ENCODE results near the gene COG2.

COG2 gene

DNA sequence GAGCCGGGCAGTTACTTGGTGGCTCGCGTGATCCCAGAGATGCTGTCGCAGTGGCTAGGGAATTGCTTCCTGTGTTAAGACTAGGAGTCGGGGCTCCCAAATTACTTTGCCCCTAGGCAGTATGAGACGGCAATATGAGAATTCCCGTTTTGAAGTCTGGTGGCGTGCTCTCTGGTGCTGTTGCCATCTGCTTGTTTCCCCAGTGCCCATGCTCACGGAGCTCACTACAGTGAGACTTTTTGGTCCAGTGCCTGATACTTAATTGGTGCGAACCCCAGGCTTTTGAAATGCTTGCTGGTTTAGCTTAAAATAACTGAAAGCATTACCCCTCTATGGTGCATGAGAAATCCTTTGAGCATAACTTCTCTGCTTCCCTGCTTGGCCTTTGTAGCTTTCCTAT lies 49.3 kb downstream of the COG2 start:
- Histone ChIP-seq H3K27me3 (ENCODE audit: insufficient read depth, poor library complexity, severe bottlenecking) (no peaks in the 10 kb centered on the region), H3K27ac (ENCODE audit: poor library complexity, severe bottlenecking) (no peak overlapping the region), H3K36me3 (ENCODE audit: low read depth) (peaks cover 38% of the 10 kb centered on the region)

DNA sequence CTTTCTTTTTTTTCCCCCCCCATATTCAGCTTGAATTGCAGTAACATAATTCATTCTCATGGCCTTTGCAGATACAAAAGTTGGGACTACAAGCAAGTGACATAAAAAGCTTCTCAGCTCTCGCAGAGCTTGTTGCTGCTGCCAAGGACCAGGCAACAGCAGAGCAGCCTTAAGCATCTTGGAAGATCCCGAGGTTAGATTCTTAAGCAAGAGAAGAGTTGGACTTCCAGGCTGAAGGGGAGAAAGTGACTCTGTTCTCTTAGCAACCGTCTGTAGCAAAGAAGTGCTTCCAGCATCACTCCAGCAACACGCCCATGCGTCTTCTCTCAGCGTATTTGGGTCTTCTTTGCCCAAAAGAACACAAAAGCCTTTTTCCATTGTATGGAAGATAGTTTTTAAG lies 50.9 kb downstream of the COG2 start:
- no peaks in the 10 kb centered on the region for H3K27me3 ChIP-seq (ENCODE audit: insufficient read depth, poor library complexity, severe bottlenecking)
- TF ChIP-seq CTCF (IDR thresholded peaks at IDR 0.05; ENCODE audit: poor library complexity, severe bottlenecking): no peak
- no peak overlapping the region for H3K27ac ChIP-seq (ENCODE audit: poor library complexity, severe bottlenecking)
- no peak overlapping the region for H3K4me3 ChIP-seq (ENCODE audit: severe bottlenecking)
- peaks cover 25% of the 10 kb centered on the region for H3K36me3 ChIP-seq (ENCODE audit: low read depth)
- H3K4me1 ChIP-seq (ENCODE audit: insufficient read depth, poor library complexity, severe bottlenecking): no peaks in the 10 kb centered on the region
- no peak for DNase-seq (ENCODE audit: low spot score)
- ATAC-seq (ENCODE audit: low read depth): no peak
- no peaks in the 10 kb centered on the region for H3K9me3 ChIP-seq (ENCODE audit: severe bottlenecking)

More for the DNA sequence above, 49.3 kb downstream of the COG2 start:
- TF ChIP-seq CTCF (IDR thresholded peaks at IDR 0.05; ENCODE audit: poor library complexity, severe bottlenecking): no peak
- ATAC-seq (ENCODE audit: low read depth) (no peak), DNase-seq (ENCODE audit: low spot score) (no peak)
- no peaks in the 10 kb centered on the region for H3K4me1 ChIP-seq (ENCODE audit: insufficient read depth, poor library complexity, severe bottlenecking)
- no peak overlapping the region for H3K4me3 ChIP-seq (ENCODE audit: severe bottlenecking)
- H3K9me3 ChIP-seq (ENCODE audit: severe bottlenecking): no peaks in the 10 kb centered on the region

GRCh38 chr1:230693777-230694176 lies 51.5 kb downstream of the COG2 start:
- Histone ChIP-seq H3K36me3 (ENCODE audit: low read depth) (peaks cover 25% of the 10 kb centered on the region), H3K4me1 (ENCODE audit: insufficient read depth, poor library complexity, severe bottlenecking) (no peaks in the 10 kb centered on the region), H3K9me3 (ENCODE audit: severe bottlenecking) (no peaks in the 10 kb centered on the region), H3K27me3 (ENCODE audit: insufficient read depth, poor library complexity, severe bottlenecking) (no peaks in the 10 kb centered on the region), H3K4me3 (ENCODE audit: severe bottlenecking) (no peak overlapping the region), H3K27ac (ENCODE audit: poor library complexity, severe bottlenecking) (no peak overlapping the region)
- ATAC-seq (ENCODE audit: low read depth): no peak
- no peak for TF ChIP-seq CTCF (IDR thresholded peaks at IDR 0.05; ENCODE audit: poor library complexity, severe bottlenecking)
- DNase-seq (ENCODE audit: low spot score): no peak

- Histone ChIP-seq H3K9me3 (ENCODE audit: severe bottlenecking) (no peaks in the 10 kb centered on the region), H3K4me3 (ENCODE audit: severe bottlenecking) (no peak overlapping the region), H3K4me1 (ENCODE audit: insufficient read depth, poor library complexity, severe bottlenecking) (no peaks in the 10 kb centered on the region), H3K27ac (ENCODE audit: poor library complexity, severe bottlenecking) (no peak overlapping the region), H3K36me3 (ENCODE audit: low read depth) (peaks cover 25% of the 10 kb centered on the region), H3K27me3 (ENCODE audit: insufficient read depth, poor library complexity, severe bottlenecking) (no peaks in the 10 kb centered on the region)
- ATAC-seq (ENCODE audit: low read depth) (no peak), DNase-seq (ENCODE audit: low spot score) (no peak)
- no peak for TF ChIP-seq CTCF (IDR thresholded peaks at IDR 0.05; ENCODE audit: poor library complexity, severe bottlenecking)
Measured at GRCh38 chr1:230694464-230694863, 52.2 kb downstream of the COG2 start.

- ATAC-seq (ENCODE audit: low read depth): no peak
- no peak for DNase-seq (ENCODE audit: low spot score)
- H3K36me3 ChIP-seq (ENCODE audit: low read depth): peaks cover 22% of the 10 kb centered on the region
Measured at GRCh38 chr1:230694991-230695390, 52.7 kb downstream of the COG2 start.

More at GRCh38 chr1:230694991-230695390, 52.7 kb downstream of the COG2 start:
- Histone ChIP-seq H3K4me3 (ENCODE audit: severe bottlenecking) (no peak overlapping the region), H3K9me3 (ENCODE audit: severe bottlenecking) (no peaks in the 10 kb centered on the region), H3K27ac (ENCODE audit: poor library complexity, severe bottlenecking) (no peak overlapping the region), H3K4me1 (ENCODE audit: insufficient read depth, poor library complexity, severe bottlenecking) (no peaks in the 10 kb centered on the region), H3K27me3 (ENCODE audit: insufficient read depth, poor library complexity, severe bottlenecking) (no peaks in the 10 kb centered on the region)
- no peak for TF ChIP-seq CTCF (IDR thresholded peaks at IDR 0.05; ENCODE audit: poor library complexity, severe bottlenecking)
